Neuronal stem cell (in vitro differentiated cells): ENCODE results near the gene TSR3.
A peak's percentile ranks its signal among the peaks of the same experiment; 100 is the strongest.

ENCODE experiments used
- DNase-seq: peaks from one replicate; pipeline ENCODE4 v3.0.0-alpha.2; 2013; ENCODE audit warnings: low spot score
- H2AFZ ChIP-seq: one replicate; pipeline ENCODE4 v1.6.1; 2013; ENCODE audit warnings: mild to moderate bottlenecking, low read length, inconsistent platforms
- H2AK5ac ChIP-seq: 2 replicates; pipeline ENCODE4 v1.6.1; 2013; ENCODE audit warnings: low read depth, mild to moderate bottlenecking, inconsistent platforms, low read length, moderate library complexity, mixed read lengths
- H2BK120ac ChIP-seq: 2 replicates; pipeline ENCODE4 v1.6.1; 2013; ENCODE audit warnings: low read depth, mild to moderate bottlenecking, inconsistent platforms, low read length, moderate library complexity, mixed read lengths
- H2BK12ac ChIP-seq: one replicate; pipeline ENCODE4 v1.6.1; 2013; ENCODE audit warnings: low read length, inconsistent platforms
- H2BK15ac ChIP-seq: 2 replicates; pipeline ENCODE4 v1.6.1; 2013; ENCODE audit warnings: mild to moderate bottlenecking, low read length, inconsistent platforms, mixed read lengths
- H2BK5ac ChIP-seq: one replicate; pipeline ENCODE4 v1.6.1; 2013; ENCODE audit warnings: inconsistent platforms, mild to moderate bottlenecking, low read length, moderate library complexity
- H3K14ac ChIP-seq: one replicate; pipeline ENCODE4 v1.6.1; 2013; ENCODE audit warnings: low read length, inconsistent platforms
- H3K18ac ChIP-seq: 2 replicates; pipeline ENCODE4 v1.6.1; 2013; ENCODE audit warnings: low read length, inconsistent platforms
- H3K23ac ChIP-seq: 2 replicates; pipeline ENCODE4 v1.6.1; 2013; ENCODE audit warnings: low read depth, mild to moderate bottlenecking, mixed read lengths, low read length, inconsistent platforms; ENCODE audit not compliant: poor library complexity
- H3K27ac ChIP-seq: replicated peaks from 3 replicates; pipeline ENCODE4 v1.5.1; 2013; ENCODE audit warnings: low read length, inconsistent platforms
- H3K27me3 ChIP-seq, 3 experiments: 2 replicates each; pipeline ENCODE4 v1.6.1; 2013; ENCODE audit warnings: low read length in 3 of 3, mild to moderate bottlenecking in 2 of 3, inconsistent platforms in 1 of 3, low read depth in 1 of 3, mixed read lengths in 1 of 3, moderate library complexity in 1 of 3; ENCODE audit not compliant: control insufficient read depth in 3 of 3, insufficient read depth in 3 of 3
- H3K36me3 ChIP-seq, 2 donors: replicated peaks in 1 of 2; 2 replicates each; pipeline ENCODE4 v1.6.1; 2013; ENCODE audit warnings: low read length in 2 of 2; ENCODE audit not compliant: control insufficient read depth in 2 of 2, insufficient read depth in 2 of 2
- H3K4ac ChIP-seq: 2 replicates; pipeline ENCODE4 v1.6.1; 2013; ENCODE audit warnings: inconsistent platforms, mild to moderate bottlenecking, low read length, moderate library complexity
- H3K4me1 ChIP-seq, 2 donors: 1 replicate in 1 of 2; 2 replicates in 1 of 2; pipeline ENCODE4 v1.6.1; 2013; ENCODE audit warnings: low read length in 2 of 2, low read depth in 1 of 2; ENCODE audit not compliant: control insufficient read depth in 2 of 2, insufficient read depth in 1 of 2
- H3K4me2 ChIP-seq: one replicate; pipeline ENCODE4 v1.6.1; 2013; ENCODE audit warnings: mild to moderate bottlenecking, low read length, inconsistent platforms; ENCODE audit not compliant: insufficient read depth, poor library complexity, severe bottlenecking
- H3K4me3 ChIP-seq, 2 donors: 2 replicates each; pipeline ENCODE4 v1.5.1; 2013; ENCODE audit warnings: low read length in 2 of 2, mild to moderate bottlenecking in 2 of 2, inconsistent platforms in 1 of 2, moderate library complexity in 1 of 2
- H3K79me1 ChIP-seq: one replicate; pipeline ENCODE4 v1.6.1; 2013; ENCODE audit warnings: low read depth, mild to moderate bottlenecking, inconsistent platforms, low read length, moderate library complexity
- H3K9ac ChIP-seq: one replicate; pipeline ENCODE4 v1.6.1; 2013; ENCODE audit warnings: mild to moderate bottlenecking, low read depth, low read length, inconsistent platforms; ENCODE audit not compliant: poor library complexity
- H3K9me3 ChIP-seq, 2 donors: replicated peaks in 1 of 2; 2 replicates each; pipeline versions ENCODE3 to v1.6.1; 2013; ENCODE audit warnings: low read length in 2 of 2, mild to moderate bottlenecking in 2 of 2, inconsistent platforms in 1 of 2, low read depth in 1 of 2, mixed read lengths in 1 of 2, moderate library complexity in 1 of 2; ENCODE audit not compliant: control insufficient read depth in 2 of 2, insufficient read depth in 1 of 2
- H4K8ac ChIP-seq: one replicate; pipeline ENCODE4 v1.6.1; 2013; ENCODE audit warnings: low read depth, mild to moderate bottlenecking, inconsistent platforms, low read length, moderate library complexity
- H4K91ac ChIP-seq: one replicate; pipeline ENCODE4 v1.6.1; 2013; ENCODE audit warnings: low read length, low read depth, mild to moderate bottlenecking, inconsistent platforms; ENCODE audit not compliant: poor library complexity
- WGBS, 2 donors: extraction: QIAGEN DNeasy Blood & Tissue Kit; methylation state at CpG; one replicate each; pipeline ENCODE4 v1.1.7; 2013; ENCODE audit warnings: missing lambda C conversion rate in 2 of 2, mixed read lengths in 1 of 2; ENCODE audit not compliant: insufficient read length in 2 of 2, insufficient replicate concordance in 1 of 2; ENCODE audit errors: extremely low coverage in 2 of 2; 5-methylcytosine and 5-hydroxymethylcytosine counted together

The TSR3 gene

GRCh38 chr16:1316033-1316405 is 35.7 kb downstream of the TSR3 start:
- Histone ChIP-seq H3K4me2 (no peak overlapping the region), H2AFZ (no peak overlapping the region), H3K36me3 (peaks cover 81 to 99% of the 10 kb centered on the region in 2 donors), H3K18ac (no peak overlapping the region), H3K9me3 (peaks cover 0 to 4% of the 10 kb centered on the region in 2 donors), H2BK12ac (no peak overlapping the region), H3K27me3 (no peaks in the 10 kb centered on the region), H2BK120ac (no peak overlapping the region), H4K91ac (no peak overlapping the region), H3K27ac (no peak overlapping the region), H3K79me1 (peaks cover 52% of the 10 kb centered on the region), H3K4me1 (peaks cover 8 to 11% of the 10 kb centered on the region in 2 donors), H3K14ac (no peak overlapping the region), H4K8ac (no peak overlapping the region), H2BK5ac (no peak overlapping the region), H3K9ac (no peak overlapping the region), H3K4me3 (no peak overlapping the region), H2AK5ac (no peak overlapping the region), H2BK15ac (no peak overlapping the region), H3K4ac (no peak overlapping the region), H3K23ac (no peak overlapping the region)
- WGBS, 2 donors, result no CpG with 5 or more reads among the region's 14 CpGs
- no peak for DNase-seq

GRCh38 chr16:1315081-1316032 is 36.3 kb downstream of the TSR3 start:
- Histone ChIP-seq H3K79me1 (peaks cover 49% of the 10 kb centered on the region), H2BK120ac (no peak overlapping the region), H3K14ac (no peak overlapping the region), H3K18ac (no peak overlapping the region), H3K9me3 (peaks cover 0 to 2% of the 10 kb centered on the region in 2 donors), H4K8ac (no peak overlapping the region), H3K4me1 (peaks cover 11 to 13% of the 10 kb centered on the region in 2 donors), H3K4me3 (no peak overlapping the region), H3K27ac (no peak overlapping the region), H2BK15ac (no peak overlapping the region), H2BK12ac (no peak overlapping the region), H3K9ac (peak overlapping the region; percentile 12), H3K4me2 (no peak overlapping the region), H3K36me3 (peaks cover 75 to 99% of the 10 kb centered on the region in 2 donors), H3K23ac (peak overlapping the region; percentile 55), H2BK5ac (peak overlapping the region; percentile 24), H2AK5ac (no peak overlapping the region), H2AFZ (no peak overlapping the region), H4K91ac (no peak overlapping the region), H3K27me3 (no peaks in the 10 kb centered on the region), H3K4ac (no peak overlapping the region)
- no CpG with 5 or more reads among the region's 46 CpGs for WGBS, 2 donors
- DNase-seq, result no peak

GRCh38 chr16:1314399-1315068 is 37.1 kb downstream of the TSR3 start:
- Histone ChIP-seq H3K4me1 (peaks cover 11 to 13% of the 10 kb centered on the region in 2 donors), H3K18ac (no peak overlapping the region), H2AK5ac (no peak overlapping the region), H3K4me3 (no peak overlapping the region), H3K9me3 (peaks cover 0 to 2% of the 10 kb centered on the region in 2 donors), H3K4me2 (no peak overlapping the region), H3K9ac (no peak overlapping the region), H3K23ac (peak overlapping the region; percentile 55), H2BK5ac (peak overlapping the region; percentile 24), H3K27me3 (no peaks in the 10 kb centered on the region), H2AFZ (no peak overlapping the region), H3K36me3 (peaks cover 67 to 92% of the 10 kb centered on the region in 2 donors), H4K91ac (no peak overlapping the region), H3K79me1 (peaks cover 45% of the 10 kb centered on the region), H3K4ac (no peak overlapping the region), H3K14ac (peak overlapping the region; percentile 21), H4K8ac (peak overlapping the region; percentile 96), H2BK15ac (no peak overlapping the region), H2BK120ac (no peak overlapping the region), H2BK12ac (no peak overlapping the region), H3K27ac (no peak overlapping the region)
- DNase-seq, result no peak
- WGBS, 2 donors, result no CpG with 5 or more reads among the region's 28 CpGs
